Tongue (tissue), 2 donors: ENCODE results near the gene GAGE10. TPM values are rescaled to one million over a fixed set of nuclear protein-coding genes. Genes with fewer than 3 reads are reported as not detected.
"Not testable (repeated sequence)": the region's sequence is repeated elsewhere in the genome, so short reads cannot be mapped to it uniquely, and the experiment has no call there.

Source experiments
- DNase-seq: peaks from one replicate; pipeline ENCODE4 v3.0.0-alpha.2; 2015
- total RNA-seq: library from RNA; depleted of rRNA; stranded (reverse); fragments of >200 nt; gene quantifications from one replicate; pipeline ENCODE4 v1.2.3, GENCODE V29; 2014

Gene GAGE10
- total RNA-seq, 1 donor from 2014 or later = not detected

DNA sequence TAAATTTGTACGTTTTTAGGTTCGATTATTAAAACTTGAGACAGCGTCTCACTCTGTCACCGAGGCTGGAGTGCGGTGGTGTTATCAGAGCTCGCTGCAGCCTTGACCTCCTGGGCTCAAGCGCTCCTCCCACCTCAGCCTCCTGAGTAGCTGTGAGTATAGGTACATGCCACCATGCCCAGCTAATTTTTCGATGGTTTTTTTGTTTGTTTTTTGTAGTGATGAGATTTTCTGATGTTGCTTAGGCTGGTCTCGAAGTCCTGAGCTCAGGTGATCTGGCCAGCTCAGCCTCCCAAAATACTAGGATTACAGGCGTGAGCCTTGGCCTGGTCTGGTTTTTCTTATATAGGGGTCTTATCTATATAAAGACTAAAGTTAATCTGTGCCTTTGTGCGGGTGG lies 27.0 kb downstream of the GAGE10 start:
- not testable (repeated sequence) for DNase-seq

GRCh38 chrX:49331282-49331681 lies 27.8 kb downstream of the GAGE10 start, which contains the start of gene GAGE13:
TSS of gene GAGE13 (plus strand) at chrX:49331582. CDS start at chrX:49332738, 1,156 bp downstream.
- not testable (repeated sequence) for DNase-seq

GRCh38 chrX:49331841-49332240 lies 28.4 kb downstream of the GAGE10 start:
- DNase-seq = not testable (repeated sequence)

DNA sequence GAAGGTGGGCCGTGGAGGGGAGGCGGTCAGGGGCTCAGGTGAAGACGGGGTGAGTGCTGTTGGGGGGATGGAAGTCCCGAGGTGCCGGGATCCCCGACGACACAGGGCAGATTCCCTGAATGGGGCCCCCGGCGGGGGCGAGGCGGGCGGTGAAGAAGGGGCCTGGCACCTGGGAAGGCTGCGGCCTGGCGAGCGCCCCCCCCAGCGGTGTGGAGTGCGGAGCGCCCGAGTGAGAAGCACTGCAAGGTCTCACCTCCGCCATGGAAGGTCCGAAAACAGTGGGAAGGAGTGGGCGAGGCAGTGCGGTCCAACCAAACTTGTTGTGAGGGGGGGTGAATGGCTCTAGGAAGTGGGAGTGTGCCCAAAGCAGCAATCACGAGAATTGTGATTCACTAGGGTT lies 38.0 kb downstream of the GAGE10 start:
- DNase-seq = not testable (repeated sequence)

GRCh38 chrX:49344496-49345175 lies 41.2 kb downstream of the GAGE10 start:
- DNase-seq = not testable (repeated sequence)

DNA sequence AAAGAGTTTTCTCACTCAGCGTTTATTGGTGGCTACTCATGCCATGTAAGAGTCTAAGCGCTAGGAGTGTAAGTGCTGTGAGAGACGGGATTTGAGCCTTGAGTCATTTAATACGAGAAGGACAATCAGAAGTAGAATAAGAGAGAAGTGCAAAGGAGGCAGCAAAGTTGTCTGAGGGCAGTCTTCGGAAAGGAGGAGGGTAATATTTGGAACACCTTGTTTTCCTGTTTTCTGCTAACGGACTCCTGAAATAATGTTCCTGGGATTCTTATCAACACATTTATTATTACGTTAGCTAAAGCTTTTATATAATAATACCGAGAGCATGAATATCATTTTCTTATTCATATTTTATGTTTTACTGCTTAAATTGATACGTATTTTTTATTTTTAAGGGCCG lies 42.0 kb downstream of the GAGE10 start:
- not testable (repeated sequence) for DNase-seq

- DNase-seq = not testable (repeated sequence)
These were observed 42.7 kb downstream of the GAGE10 start for GRCh38 chrX:49346150-49346549.

Other genes with a start within 250 kb of the GAGE10 start
- 2.7 TPM for gene CCDC120, start 244.6 kb upstream of the GAGE10 start, total RNA-seq
- gene PRAF2, start 229.6 kb upstream of the GAGE10 start, total RNA-seq = 1.3 TPM
- gene WDR45, start 223.8 kb upstream of the GAGE10 start, total RNA-seq = 20.3 TPM
- gene GPKOW, start 179.9 kb upstream of the GAGE10 start, total RNA-seq = 22.9 TPM
- 3.5 TPM for gene MAGIX, start 140.9 kb upstream of the GAGE10 start, total RNA-seq
- gene PLP2, start 131.7 kb upstream of the GAGE10 start, total RNA-seq = 16.5 TPM
- gene PRICKLE3, start 117.3 kb upstream of the GAGE10 start, total RNA-seq = 7.7 TPM
- 1.1 TPM for gene SYP, start 103.5 kb upstream of the GAGE10 start, total RNA-seq
- gene CACNA1F, start 70.3 kb upstream of the GAGE10 start, total RNA-seq = not detected
- 10.6 TPM for gene CCDC22, start 68.2 kb upstream of the GAGE10 start, total RNA-seq
- gene FOXP3, start 38.9 kb upstream of the GAGE10 start, total RNA-seq = 0.21 TPM
- 14.4 TPM for gene PPP1R3F, start 33.9 kb upstream of the GAGE10 start, total RNA-seq
- not detected for gene GAGE12J, start 18.4 kb downstream of the GAGE10 start, total RNA-seq
- gene GAGE13, start 27.9 kb downstream of the GAGE10 start, total RNA-seq = not detected
- gene GAGE12C, start 228.5 kb downstream of the GAGE10 start, total RNA-seq = not detected
- gene GAGE12D, start 238.1 kb downstream of the GAGE10 start, total RNA-seq = not detected
- not detected for gene GAGE12E, start 247.6 kb downstream of the GAGE10 start, total RNA-seq